ENCODE results near the gene SPARCL1.
"Not testable (repeated sequence)": the region's sequence is repeated elsewhere in the genome, so short reads cannot be mapped to it uniquely, and the experiment has no call there.

The SPARCL1 gene

DNA sequence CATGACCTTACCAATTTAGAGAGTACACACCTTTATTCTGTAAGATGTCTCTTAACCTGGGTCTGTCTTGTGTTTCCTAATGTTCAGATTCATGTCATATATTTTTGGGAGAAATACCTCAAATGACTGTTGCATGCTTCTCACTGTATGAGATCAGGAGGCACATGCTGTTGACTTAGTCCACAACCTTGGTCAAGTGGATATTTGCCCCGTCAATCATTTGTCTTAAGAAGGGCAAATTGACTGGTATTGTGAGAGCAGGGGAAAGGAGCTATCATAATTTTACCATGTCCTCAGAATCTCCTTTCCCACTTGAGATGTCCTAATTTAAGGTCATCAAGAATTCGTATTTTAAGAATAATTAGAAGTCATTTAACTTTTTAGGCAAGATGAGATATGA, 95.8 kb downstream of the SPARCL1 start:
- DNase-seq: no peak

DNA sequence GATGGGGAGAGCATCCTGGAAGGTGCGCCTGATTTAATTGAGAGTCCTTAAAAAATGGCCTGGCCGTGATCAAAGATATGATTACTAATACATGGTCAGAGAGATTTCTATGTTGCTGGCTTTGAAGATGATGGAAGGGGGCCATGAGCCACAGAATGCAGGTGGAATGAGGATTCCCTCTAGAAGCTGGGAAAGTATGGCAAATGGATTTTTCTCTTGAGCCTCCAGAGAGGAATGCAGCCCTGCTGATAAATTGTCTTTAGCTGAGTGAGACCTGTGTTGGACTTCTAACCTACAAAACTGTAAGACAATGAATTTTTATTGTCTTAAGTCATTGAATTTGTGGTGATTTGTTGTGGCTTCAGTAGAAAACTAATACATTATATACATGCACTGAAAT, 99.1 kb downstream of the SPARCL1 start:
- DNase-seq: no peak

- DNase-seq: no peak
Measured at GRCh38 chr4:87428979-87429378, 100.2 kb downstream of the SPARCL1 start.

DNA sequence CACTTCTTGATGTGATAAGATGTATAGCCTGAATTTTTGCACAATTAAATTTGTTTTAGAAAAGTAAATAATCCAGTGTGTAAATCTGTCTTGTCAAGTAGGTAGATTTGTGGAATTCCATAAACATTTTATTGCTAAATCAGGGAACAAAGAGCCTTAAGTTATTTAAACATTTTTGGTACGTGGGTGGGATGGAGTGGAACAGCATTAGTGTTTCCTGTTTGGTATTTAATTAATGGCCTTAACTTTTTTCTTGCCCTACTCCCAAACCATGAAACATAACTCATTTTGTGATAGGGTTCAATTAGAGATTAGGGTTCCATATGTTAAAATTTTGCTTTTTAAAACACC, 101.7 kb downstream of the SPARCL1 start:
- no peak for DNase-seq

- no peak for DNase-seq
Measured at GRCh38 chr4:87426865-87427517, 102.2 kb downstream of the SPARCL1 start.

- DNase-seq: peak; percentile 14
Measured at GRCh38 chr4:87425711-87426110, 103.5 kb downstream of the SPARCL1 start.

DNA sequence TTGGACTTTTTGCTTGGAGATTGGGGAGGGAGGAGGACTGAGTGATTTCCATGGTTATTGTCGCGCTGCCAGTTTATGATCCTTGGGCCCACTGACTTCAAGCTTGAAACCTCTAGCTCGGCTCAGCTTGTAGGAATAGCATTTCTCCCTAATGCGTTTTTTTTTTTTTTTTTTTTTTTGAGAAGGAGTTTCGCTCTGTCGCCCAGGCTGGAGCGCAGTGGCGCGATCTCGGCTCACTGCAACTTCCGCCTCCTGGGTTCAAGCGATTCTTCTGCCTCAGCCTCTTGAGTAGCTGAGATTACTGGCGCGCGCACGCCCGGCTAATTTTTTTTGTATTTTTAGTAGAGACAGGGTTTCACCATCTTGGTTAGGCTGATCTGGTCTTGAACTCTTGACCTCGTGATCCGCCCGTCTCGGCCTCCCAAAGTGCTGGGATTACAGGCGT, 105.1 kb downstream of the SPARCL1 start:
- DNase-seq: not testable (repeated sequence)
